Measurements from ENCODE around the gene CLIC4. TPM values are rescaled to one million over a fixed set of nuclear protein-coding genes. Genes with fewer than 3 reads are reported as not detected.

CLIC4 gene
- total and polyA plus RNA-seq, 9 of the 15 experiments (the other 6 are each of a cell fraction or from before 2014, with no cell fraction given): 16.0 to 67.5 (median 38.4) TPM

DNA sequence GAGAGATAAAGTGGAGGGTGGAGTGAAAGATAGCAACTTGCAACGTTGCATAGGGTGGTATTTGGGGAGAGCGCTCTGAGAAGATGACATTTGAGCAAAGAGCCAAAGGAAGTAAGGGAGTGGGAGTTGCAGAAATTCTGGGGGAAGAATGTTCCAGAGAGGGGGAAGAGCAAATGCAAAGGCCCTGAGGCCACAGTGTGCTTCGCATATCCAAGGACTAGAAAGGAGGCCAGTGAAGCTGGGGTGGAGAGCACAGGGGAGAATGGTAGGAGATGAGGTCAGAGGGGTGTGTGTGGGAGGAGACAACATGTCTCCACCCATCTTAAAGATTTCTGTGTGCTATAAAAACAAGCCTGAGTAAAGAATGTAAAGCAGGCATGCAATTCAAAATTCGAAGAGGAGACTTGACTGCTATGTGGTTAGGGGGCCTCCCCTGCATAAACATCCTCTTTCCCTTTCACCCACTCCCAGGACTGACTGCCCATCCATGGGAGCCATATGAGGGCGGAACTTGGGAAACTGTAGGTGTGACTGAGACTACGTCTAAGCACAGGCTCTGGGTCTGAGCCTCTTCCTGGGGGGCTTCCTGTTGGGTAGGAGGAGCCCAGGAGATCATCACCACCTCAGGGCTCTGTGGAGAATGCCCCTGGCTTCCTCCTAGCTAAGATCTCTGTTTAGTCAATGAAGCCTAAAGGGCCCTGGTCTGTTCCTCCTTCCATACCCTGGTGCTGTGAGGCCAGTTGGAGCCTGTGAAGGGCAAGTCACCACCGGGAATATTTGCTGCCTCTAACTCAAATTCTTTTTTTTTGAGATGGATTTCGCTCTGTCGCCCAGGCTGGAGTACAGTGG, 2.9 kb upstream of the CLIC4 start (continued):
- no peak for TF ChIP-seq CHD7 (IDR thresholded peaks at IDR 0.05; ENCODE audit: low read depth, low read length)
- TF ChIP-seq, protein P1, sequence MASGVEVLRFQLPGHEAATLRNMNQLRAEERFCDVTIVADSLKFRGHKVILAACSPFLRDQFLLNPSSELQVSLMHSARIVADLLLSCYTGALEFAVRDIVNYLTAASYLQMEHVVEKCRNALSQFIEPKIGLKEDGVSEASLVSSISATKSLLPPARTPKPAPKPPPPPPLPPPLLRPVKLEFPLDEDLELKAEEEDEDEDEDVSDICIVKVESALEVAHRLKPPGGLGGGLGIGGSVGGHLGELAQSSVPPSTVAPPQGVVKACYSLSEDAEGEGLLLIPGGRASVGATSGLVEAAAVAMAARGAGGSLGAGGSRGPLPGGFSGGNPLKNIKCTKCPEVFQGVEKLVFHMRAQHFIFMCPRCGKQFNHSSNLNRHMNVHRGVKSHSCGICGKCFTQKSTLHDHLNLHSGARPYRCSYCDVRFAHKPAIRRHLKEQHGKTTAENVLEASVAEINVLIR (CRISPR knock-in tag; IDR thresholded peaks at IDR 0.05): no peak
- TF ChIP-seq ZNF512 (tag; IDR thresholded peaks at IDR 0.05): no peak
- TF ChIP-seq NFE2L1 (tag; IDR thresholded peaks at IDR 0.05; ENCODE audit: borderline replicate concordance, low read depth): no peak
- TF ChIP-seq DLX4 (CRISPR knock-in tag; IDR thresholded peaks at IDR 0.05): no peak
- peak; percentile 77; the same call in 1 of the 2 replicates for TF ChIP-seq HDAC2 (IDR thresholded peaks at IDR 0.05)
- TF ChIP-seq RNF2 (IDR thresholded peaks at IDR 0.05): no peak
- no peak for TF ChIP-seq SAFB2 (IDR thresholded peaks at IDR 0.05; ENCODE audit: borderline replicate concordance, low read depth, low read length, severe bottlenecking)
- no peak for TF ChIP-seq GATAD2A (IDR thresholded peaks at IDR 0.05)
- no peak for TF ChIP-seq LCOR (CRISPR knock-in tag; IDR thresholded peaks at IDR 0.05)
- TF ChIP-seq, protein P2, sequence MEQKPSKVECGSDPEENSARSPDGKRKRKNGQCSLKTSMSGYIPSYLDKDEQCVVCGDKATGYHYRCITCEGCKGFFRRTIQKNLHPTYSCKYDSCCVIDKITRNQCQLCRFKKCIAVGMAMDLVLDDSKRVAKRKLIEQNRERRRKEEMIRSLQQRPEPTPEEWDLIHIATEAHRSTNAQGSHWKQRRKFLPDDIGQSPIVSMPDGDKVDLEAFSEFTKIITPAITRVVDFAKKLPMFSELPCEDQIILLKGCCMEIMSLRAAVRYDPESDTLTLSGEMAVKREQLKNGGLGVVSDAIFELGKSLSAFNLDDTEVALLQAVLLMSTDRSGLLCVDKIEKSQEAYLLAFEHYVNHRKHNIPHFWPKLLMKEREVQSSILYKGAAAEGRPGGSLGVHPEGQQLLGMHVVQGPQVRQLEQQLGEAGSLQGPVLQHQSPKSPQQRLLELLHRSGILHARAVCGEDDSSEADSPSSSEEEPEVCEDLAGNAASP (IDR thresholded peaks at IDR 0.05): no peak

Data from K562 (cell line).